Ishikawa (cell line): ENCODE data around the gene GJC1.

Experiments used
- CEBPB ChIP-seq: IDR thresholded peaks from 2 replicates; pipeline ENCODE4 v1.6.1; 2012
- CREB1 ChIP-seq: IDR thresholded peaks from 2 replicates; pipeline ENCODE4 v1.6.1; 2012; ENCODE audit warnings: low read depth
- EGR1 ChIP-seq: IDR thresholded peaks from 2 replicates; pipeline ENCODE4 v1.6.1; 2012
- EP300 ChIP-seq: IDR thresholded peaks from 2 replicates; pipeline ENCODE4 v1.6.1; 2012; ENCODE audit warnings: borderline replicate concordance
- FOXM1 ChIP-seq: IDR thresholded peaks from 2 replicates; pipeline ENCODE4 v1.6.1; 2012; ENCODE audit warnings: low read depth, borderline replicate concordance
- NFIC ChIP-seq: IDR thresholded peaks from 2 replicates; pipeline ENCODE4 v1.6.1; 2012
- RAD21 ChIP-seq: IDR thresholded peaks from 2 replicates; pipeline ENCODE4 v1.6.1; 2012; ENCODE audit warnings: low read depth
- REST ChIP-seq: IDR thresholded peaks from 2 replicates; pipeline ENCODE4 v1.6.1; 2012; ENCODE audit warnings: low read depth, mild to moderate bottlenecking
- TAF1 ChIP-seq: IDR thresholded peaks from 2 replicates; pipeline ENCODE4 v1.6.1; 2012; ENCODE audit warnings: low read depth, mild to moderate bottlenecking
- TCF12 ChIP-seq: IDR thresholded peaks from 2 replicates; pipeline ENCODE4 v1.6.1; 2012; ENCODE audit warnings: low read depth
- TEAD4 ChIP-seq: IDR thresholded peaks from 2 replicates; pipeline ENCODE4 v1.6.1; 2012
- USF1 ChIP-seq: IDR thresholded peaks from 2 replicates; pipeline ENCODE4 v1.6.1; 2012
- YY1 ChIP-seq: IDR thresholded peaks from 2 replicates; pipeline ENCODE4 v1.6.1; 2012; ENCODE audit warnings: low read depth
- ZBTB7A ChIP-seq: IDR thresholded peaks from 2 replicates; pipeline ENCODE4 v1.6.1; 2012; ENCODE audit warnings: low read depth
- TF ChIP-seq, protein P1 (sequence below): IDR thresholded peaks from 2 replicates; pipeline ENCODE4 v1.6.1; 2012

The GJC1 gene

GRCh38 chr17:44865231-44865660, 35.2 kb upstream of the GJC1 start:
- TF ChIP-seq CREB1 (no peak), EGR1 (no peak), RAD21 (peak; percentile 47), ZBTB7A (no peak)
- TF ChIP-seq, protein P1, sequence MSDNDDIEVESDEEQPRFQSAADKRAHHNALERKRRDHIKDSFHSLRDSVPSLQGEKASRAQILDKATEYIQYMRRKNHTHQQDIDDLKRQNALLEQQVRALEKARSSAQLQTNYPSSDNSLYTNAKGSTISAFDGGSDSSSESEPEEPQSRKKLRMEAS, result no peak

- TF ChIP-seq EP300, result no peak
- no peak for TF ChIP-seq TEAD4
- TF ChIP-seq YY1, result no peak
- no peak for TF ChIP-seq TCF12
- TF ChIP-seq RAD21, result no peak
- TF ChIP-seq CEBPB, result no peak
- TF ChIP-seq NFIC, result no peak
- no peak for TF ChIP-seq USF1
Measured at GRCh38 chr17:44864831-44865230, 34.7 kb upstream of the GJC1 start.

DNA sequence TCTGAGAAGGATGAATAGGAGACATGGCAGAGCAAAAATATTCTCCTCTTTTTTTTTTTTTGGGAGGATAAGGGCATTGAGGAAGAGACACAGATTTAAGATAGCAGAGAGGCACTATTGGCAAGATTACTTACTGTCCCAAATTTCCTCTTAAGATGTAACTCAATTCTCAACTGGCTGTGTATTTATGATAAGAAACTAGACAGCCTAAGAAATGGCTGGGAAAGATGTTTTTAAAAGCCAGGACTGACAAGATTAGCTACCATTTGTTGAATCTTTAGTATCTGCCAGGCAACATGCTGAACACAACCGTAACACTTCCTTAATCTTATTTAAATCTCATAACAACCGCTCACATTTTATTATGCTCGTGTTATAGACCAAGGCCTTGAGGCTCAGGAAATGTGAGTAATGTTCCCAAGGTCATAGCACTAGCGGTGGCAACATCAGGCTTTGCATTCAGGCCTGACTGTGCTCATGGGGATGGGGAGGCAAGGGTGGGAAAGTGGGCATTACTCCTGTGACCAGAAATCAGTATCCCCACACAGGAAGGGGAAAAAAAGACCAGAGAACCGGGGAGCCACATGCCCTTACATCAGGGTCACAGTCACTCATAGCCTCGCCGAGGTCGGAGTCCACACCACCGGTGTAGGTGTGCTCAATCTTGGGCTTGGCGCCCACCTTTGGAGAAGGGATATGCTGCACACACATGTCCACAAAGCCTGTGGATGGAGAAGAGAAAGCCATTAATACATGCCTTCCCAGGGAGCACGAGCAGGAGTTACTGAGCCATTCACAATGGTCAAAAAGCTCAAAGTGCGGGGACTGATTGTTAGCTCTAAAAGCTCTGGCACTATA, 33.2 kb upstream of the GJC1 start:
- no peak for TF ChIP-seq YY1
- TF ChIP-seq, protein P1, result no peak
- no peak for TF ChIP-seq USF1
- TF ChIP-seq TAF1, result no peak
- TF ChIP-seq CREB1, result no peak
- no peak for TF ChIP-seq TEAD4
- TF ChIP-seq REST, result no peak
- no peak for TF ChIP-seq FOXM1
- TF ChIP-seq ZBTB7A, result no peak

DNA sequence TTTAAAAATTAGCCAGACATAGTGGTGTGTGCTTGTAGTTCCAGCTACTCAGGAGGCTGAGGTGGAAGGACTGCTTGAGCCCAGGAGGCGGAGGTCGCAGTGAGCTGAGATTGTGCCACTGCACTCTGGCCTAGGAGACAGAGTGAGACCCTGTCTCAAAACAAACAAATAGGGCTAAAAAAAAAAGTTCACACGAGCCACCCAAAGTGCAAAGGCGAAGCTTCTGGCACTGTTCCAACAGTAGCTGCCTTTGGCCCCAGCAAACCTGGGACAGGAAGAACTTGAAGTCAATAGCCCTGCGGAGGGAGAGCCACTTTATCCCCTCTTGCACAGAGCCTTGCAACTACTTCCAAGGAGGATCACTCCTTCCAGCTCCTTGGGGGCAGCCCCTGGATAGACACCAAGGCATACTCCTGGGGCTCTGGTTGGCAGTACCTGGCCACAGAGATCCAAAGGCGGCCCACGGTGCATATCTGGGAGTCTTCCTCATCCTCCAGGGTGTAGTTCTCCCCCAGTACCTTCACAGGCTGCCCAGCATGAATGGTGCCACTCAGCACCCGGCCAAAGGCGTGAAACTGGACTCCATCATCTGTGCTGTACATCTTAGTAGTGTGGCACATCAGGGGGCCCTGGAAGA, 32.3 kb upstream of the GJC1 start:
- TF ChIP-seq CEBPB, result no peak
- TF ChIP-seq NFIC, result peak; percentile 27; the same call in 1 of the 2 replicates
- TF ChIP-seq, protein P1, result no peak
- TF ChIP-seq RAD21, result no peak

DNA sequence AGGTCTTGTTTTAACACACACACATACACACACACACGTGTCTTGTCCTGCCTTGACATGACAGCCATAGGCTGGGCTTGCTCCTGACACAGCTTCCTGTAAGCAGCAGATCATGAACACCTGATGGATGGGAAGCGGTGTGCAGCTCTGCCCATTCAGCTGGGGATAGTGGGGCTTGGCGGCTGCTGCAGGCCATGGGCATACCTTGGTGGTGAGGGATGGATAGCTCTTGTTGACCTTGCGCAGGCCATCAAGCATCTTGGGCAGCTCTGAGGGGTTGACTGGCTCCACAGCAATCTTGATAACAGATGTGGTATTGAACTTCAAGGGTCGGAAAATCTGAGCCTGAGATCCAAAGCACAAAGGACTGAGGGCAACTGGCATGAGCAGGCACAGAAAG, 29.6 kb upstream of the GJC1 start:
- TF ChIP-seq TEAD4 (no peak), RAD21 (no peak)

DNA sequence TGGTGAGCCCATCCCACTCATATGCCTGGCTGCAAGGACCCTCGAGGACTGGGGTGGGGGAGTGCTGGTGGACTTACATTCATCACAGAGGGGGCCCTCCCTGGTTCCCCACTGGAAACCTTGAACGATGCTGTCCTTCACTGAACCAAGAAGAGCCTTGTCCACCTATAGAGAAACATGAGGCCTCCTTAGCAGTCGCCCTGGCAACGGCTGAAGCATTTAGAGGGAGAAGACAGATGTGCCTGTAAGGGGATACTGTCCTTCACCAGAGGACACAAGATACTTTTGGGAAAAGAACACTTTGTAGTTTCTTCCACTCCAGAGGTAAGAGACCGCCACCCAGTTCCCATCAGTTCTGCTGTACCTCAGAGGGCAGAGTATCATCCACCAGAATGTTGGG, 24.1 kb upstream of the GJC1 start:
- TF ChIP-seq EP300, result no peak
- TF ChIP-seq TEAD4, result no peak
- TF ChIP-seq CREB1, result no peak
- TF ChIP-seq YY1, result no peak
- no peak for TF ChIP-seq TCF12
- no peak for TF ChIP-seq USF1
- TF ChIP-seq NFIC, result no peak
- TF ChIP-seq CEBPB, result no peak

DNA sequence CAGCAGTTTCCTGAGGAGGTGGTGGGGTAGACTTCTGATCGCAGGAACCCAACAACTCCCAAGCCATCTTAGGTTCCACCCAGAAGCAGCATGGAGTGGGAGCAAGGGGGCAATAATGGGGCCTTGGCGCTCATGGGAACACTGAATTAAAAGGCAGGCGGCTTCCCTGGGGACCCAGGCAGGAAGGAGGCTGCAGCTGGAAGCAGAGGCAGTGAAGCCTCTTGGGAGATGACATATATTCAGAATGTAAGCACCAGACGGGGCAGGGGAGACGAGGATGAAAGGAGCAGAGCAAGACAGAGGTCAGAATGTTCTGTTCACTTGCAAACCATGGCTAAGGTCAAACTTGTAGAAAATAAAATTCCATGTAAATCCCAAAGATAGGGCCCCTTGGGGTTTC, 20.5 kb upstream of the GJC1 start:
- TF ChIP-seq NFIC (no peak), TEAD4 (no peak), EP300 (no peak), CEBPB (no peak), ZBTB7A (no peak), FOXM1 (no peak), CREB1 (no peak), EGR1 (no peak), TCF12 (no peak), USF1 (no peak), REST (no peak), RAD21 (no peak), YY1 (no peak), TAF1 (no peak)
- TF ChIP-seq, protein P1, result no peak
